ENCODE data around the gene PIK3R2. TPM values are rescaled to one million over a fixed set of nuclear protein-coding genes. Genes with fewer than 3 reads are reported as not detected.

The PIK3R2 gene
- polyA plus RNA-seq, 1 donor, result 66.1 TPM

- no peak for DNase-seq
Observed at GRCh38 chr19:18174983-18175382, 22.0 kb downstream of the PIK3R2 start.

DNA sequence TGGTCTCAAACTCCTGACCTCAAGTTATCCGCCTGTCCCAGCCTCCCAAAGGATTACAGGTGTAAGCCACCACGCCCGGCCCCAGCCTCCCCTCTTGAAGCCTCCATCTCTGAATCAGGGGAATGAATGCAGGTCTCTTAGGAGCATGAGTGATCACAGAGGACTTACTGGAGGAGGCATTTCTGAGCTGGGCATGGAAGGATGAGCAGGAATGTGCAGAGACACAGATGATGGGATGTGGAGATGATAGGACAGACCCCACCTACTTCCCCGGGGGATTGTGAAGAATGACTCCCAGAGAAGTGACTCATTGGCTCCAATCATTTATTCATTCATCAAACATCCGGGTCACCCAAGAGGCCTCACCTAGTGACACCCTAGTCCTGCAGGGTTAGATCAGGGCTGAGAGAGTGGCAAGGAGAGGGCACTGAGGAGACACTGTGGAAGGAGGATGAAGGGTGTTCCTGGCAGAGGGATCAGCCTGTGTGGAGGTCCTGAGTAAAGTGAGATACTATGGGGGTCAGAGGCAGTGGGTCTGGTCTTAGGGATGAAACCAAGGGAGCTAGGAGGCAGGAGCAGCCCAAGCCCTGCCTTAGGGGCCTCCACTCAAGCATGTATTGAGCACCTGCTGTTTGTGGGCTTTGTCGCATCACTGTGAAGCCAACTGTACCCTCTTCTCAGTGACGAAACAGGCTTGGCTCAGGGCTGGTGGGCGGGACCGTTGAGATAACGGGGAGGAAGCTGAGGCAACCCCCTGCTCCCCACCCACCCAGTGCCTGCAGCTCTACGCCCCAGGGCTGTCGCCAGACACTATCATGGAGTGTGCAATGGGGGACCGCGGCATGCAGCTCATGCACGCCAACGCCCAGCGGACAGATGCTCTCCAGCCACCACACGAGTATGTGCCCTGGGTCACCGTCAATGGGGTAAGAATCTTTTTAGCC lies 23.7 kb downstream of the PIK3R2 start:
- DNase-seq, result no peak

- DNase-seq, result no peak
Observed at GRCh38 chr19:18179957-18180356, 27.0 kb downstream of the PIK3R2 start.

DNA sequence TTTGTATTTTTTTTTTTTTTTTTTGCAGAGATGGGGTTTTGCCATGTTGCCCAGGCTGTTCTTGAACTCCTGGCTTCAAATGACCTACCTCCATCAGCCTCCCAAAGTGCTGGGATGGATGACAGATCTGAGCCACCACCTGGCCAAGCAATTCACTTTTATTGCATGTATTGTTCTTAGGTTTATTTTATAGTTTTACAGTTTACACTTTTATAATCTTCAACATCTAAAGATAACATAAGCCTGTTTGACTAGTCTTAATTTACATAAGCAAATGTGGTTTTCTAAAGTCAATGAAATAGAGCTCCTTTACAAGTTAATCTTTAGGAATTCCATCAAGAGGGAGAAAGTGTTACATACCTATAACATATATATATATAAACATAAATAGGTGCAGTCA lies 30.6 kb downstream of the PIK3R2 start:
- DNase-seq, result no peak

- no peak for DNase-seq
Observed at GRCh38 chr19:18185538-18185937, 32.6 kb downstream of the PIK3R2 start.

DNA sequence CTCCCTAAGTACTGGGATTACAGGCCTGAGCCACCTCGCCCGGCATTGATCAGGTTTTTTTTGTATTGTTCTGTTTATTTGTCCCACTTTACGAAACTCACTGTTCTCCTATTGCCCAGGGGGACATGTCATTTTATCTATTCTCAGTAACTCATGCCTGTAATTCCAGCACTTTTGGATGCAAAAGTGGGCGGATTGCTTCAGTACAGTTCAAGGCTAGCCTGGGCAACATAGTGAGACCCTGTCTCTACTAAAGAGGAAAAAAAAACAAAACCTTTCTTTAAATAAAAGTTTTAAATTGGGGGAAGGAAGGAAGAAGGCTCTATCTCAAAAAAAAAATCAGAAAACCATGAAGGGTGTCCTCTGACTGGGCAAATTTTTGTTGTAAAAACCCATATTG lies 37.3 kb downstream of the PIK3R2 start:
- no peak for DNase-seq

- DNase-seq, result no peak
Observed at GRCh38 chr19:18191640-18192062, 38.7 kb downstream of the PIK3R2 start.

DNA sequence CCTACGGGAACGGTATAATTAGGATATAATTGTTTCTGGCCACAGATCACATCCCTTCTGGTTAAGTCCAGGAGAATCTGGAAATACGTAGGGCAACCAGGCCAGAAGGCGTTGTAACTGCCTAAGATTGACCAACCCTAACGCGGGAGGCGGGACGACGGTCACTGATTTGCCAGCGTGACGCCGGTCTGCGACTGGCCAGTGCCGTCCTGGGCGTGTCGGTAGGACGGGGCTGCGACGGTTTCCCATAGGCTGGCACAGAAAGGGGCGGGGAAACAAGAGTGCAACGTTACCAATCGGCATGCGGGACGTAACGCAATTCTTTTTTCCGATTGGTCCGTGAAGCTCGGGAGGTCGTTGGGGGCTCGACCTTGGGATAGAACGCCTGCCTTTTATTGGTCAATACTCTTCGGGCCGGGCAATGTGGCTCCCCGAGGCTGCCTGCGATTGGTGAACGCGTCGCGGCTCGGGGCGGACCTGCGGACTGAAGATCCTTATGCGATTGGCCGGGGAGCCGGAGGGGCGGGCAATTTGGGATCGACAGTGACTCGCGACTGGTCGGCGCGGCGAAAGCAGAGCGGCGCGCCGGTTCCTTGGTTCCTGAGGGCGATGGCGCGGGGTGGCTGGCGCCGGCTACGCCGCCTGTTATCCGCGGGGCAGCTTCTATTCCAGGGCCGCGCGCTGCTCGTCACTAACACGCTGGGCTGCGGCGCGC lies 39.9 kb downstream of the PIK3R2 start, which contains the start of gene MPV17L2:
Gene MPV17L2, plus strand, starts transcription at position 546 of the 715 bp plus-strand sequence. Its CDS starts 64 bp downstream, at position 610.
- DNase-seq, result peak; percentile 99

GRCh38 chr19:18193388-18194180 lies 40.6 kb downstream of the PIK3R2 start:
- no peak for DNase-seq

- DNase-seq, result no peak
Observed at GRCh38 chr19:18194181-18194530, 41.2 kb downstream of the PIK3R2 start.

GRCh38 chr19:18194554-18195238 lies 41.7 kb downstream of the PIK3R2 start:
- DNase-seq, result no peak

GRCh38 chr19:18196511-18196845 lies 43.5 kb downstream of the PIK3R2 start:
- DNase-seq, result no peak

DNA sequence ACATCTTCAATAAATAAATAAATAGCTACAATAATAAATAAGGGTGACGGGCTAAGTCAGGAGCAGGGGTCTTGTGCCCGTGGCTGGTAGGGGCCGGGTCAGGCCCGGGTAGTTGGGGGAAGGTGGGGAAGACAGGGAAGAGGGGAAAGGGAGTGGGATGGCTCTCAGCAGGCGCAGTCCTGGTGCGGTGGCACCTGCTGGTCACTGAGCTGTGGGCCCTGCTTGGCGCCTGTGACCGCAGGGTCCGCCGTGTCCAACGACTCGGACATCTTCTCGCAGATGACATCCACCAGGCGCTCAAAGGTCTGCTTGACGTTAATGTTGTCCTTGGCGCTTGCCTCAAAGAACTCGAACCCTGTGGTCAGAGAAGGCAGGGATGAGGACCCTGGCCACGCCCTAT lies 44.3 kb downstream of the PIK3R2 start:
- no peak for DNase-seq

DNA sequence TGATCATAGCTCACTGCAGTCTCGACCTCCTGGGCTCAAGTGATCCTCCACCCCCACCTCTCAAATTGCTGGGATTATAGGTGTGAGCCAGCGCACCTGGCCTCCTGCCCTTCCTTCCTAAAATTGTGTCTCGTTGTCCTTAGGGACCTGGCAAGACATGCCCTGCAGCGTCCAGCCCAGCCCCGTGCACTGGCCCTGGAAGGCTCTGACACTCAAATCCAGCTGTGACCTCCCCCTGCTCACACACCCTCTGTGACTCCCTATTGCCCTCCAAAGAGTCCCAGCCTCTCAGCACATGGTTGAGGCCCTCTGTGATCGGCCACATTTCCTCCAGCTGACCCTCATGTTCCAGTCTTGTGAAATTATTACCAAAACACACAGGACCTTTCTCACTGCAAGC lies 45.0 kb downstream of the PIK3R2 start:
- DNase-seq, result no peak

DNA sequence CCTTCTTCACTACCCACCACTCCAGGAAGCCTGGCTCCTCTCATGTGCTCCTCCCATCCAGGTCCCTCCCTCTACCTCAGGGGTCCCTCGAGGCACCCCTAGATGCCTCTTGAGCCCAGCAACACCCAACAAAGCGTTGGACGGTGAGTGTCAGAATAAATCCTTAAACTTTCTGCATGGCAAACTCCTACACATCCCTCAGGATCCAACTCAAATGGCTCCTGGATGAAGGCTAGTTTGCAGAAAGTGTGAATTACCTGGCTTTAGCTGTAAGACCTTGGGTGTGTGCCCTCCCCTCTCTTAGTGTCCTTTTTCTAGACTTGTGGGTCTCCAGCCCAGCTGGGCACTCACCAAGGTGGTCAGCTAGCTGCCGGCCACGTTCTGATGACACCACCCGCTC lies 45.4 kb downstream of the PIK3R2 start:
- DNase-seq, result no peak

- no peak for DNase-seq
Observed at GRCh38 chr19:18202397-18202777, 49.4 kb downstream of the PIK3R2 start.

- no peak for DNase-seq
Observed at GRCh38 chr19:18202778-18203407, 49.9 kb downstream of the PIK3R2 start.

GRCh38 chr19:18203408-18203862 lies 50.5 kb downstream of the PIK3R2 start:
- DNase-seq, result peak; percentile 48

DNA sequence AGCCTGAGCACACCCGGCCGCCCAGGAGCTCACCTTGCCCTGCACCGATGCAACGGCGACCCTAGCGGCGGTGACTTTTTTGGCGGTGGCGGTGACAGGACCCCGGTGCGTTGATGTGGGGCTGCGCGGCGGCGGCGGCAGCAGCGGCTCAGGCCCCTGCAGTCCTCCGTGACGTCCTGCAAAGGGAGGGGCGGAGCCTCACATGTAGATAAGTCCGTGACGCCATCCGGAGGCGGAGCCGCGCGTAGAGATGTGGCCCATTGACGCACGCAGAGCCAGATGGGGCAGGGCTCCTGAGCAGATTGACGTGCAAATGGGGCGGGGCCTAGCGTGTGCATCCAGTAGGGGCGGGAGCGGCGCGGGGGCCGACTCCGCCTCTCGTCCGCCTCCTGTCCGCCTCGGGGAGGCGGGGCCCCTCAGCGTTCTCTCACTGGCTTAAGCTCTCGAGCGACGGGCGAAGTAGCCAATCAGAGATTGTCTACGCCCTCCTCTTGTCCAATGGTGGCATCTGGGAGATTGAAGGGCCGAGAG lies 51.0 kb downstream of the PIK3R2 start, which contains the start of gene RAB3A:
Gene RAB3A, minus strand, starts transcription at position 180 of the 531 bp plus-strand sequence. CDS start 1,302 bp downstream, outside the sequence.
- DNase-seq, result peak; percentile 100

DNA sequence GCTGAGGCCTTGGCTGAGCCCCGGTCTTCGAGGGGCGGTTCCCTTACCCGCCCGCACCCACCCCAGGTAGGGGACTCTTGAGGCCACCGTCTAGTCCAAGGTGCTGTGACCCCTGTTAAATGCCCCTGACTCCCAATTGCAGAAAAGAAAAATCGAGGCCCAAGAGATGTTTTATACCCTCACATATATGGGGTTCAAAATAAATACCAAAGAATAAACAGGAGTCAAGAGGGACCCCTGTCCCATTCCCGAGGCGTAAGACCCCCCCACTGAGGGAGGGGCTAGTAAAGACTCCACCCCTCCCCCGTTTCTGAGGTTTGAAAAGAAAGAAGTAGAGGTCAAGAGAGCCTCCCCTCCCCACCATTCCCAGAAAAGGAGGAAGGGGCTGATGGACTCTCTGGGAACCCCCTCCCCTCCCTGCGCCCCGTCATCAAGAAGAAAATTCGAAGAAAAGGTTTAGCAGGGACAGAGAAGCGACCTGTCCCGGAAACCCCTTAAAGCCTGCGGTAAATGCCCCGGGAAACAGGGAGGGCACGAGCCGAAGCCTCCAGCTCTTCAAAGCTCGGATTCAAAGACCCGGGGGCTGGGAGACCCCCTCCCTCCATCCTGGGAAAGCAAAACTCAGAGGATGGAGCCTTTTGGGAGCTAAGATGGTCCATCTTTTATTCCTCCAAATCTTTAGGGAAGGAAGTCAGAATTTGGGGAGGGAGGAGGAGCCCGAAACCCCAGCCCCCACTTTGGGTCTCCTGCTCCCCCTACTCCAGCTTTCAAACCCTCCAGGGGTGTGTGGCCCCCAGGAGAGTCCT lies 51.6 kb downstream of the PIK3R2 start:
- DNase-seq, result peak; percentile 86

All from hindlimb muscle (tissue), 1 donor.